HG02623 (cell line): ENCODE data around the gene ECHDC1.
"Not testable (repeated sequence)": the region's sequence is repeated elsewhere in the genome, so short reads cannot be mapped to it uniquely, and the experiment has no call there.

ENCODE experiments used
- ATAC-seq: cut with Tn5 transposase; IDR thresholded peaks from one replicate; pipeline ENCODE4 v1.9.1; 2021; ENCODE audit warnings: moderate library complexity; ENCODE audit not compliant: unreplicated experiment

The ECHDC1 gene

GRCh38 chr6:127342296-127342945 is 988 bp downstream of the ECHDC1 start:
- no peak for ATAC-seq

GRCh38 chr6:127341471-127342202 is 1.8 kb downstream of the ECHDC1 start:
- no peak for ATAC-seq

- ATAC-seq: no peak
Measured at GRCh38 chr6:127340171-127340570, 3.2 kb downstream of the ECHDC1 start.

GRCh38 chr6:127338936-127339335 is 4.5 kb downstream of the ECHDC1 start:
- ATAC-seq: no peak

GRCh38 chr6:127332383-127332961 is 10.9 kb downstream of the ECHDC1 start:
- no peak for ATAC-seq

- not testable (repeated sequence) for ATAC-seq
Measured at GRCh38 chr6:127331256-127331655, 12.2 kb downstream of the ECHDC1 start.

GRCh38 chr6:127328043-127328609 is 15.3 kb downstream of the ECHDC1 start:
- ATAC-seq: no peak

- ATAC-seq: no peak
Measured at GRCh38 chr6:127319686-127320085, 23.7 kb downstream of the ECHDC1 start.

- ATAC-seq: no peak
Measured at GRCh38 chr6:127317388-127318128, 25.9 kb downstream of the ECHDC1 start.

- no peak for ATAC-seq
Measured at GRCh38 chr6:127305741-127306140, 37.7 kb downstream of the ECHDC1 start.

GRCh38 chr6:127303917-127304316 is 39.5 kb downstream of the ECHDC1 start:
- no peak for ATAC-seq

GRCh38 chr6:127302728-127303660 is 40.4 kb downstream of the ECHDC1 start:
- ATAC-seq: peak; percentile 57

- ATAC-seq: no peak
Measured at GRCh38 chr6:127301199-127301700, 42.2 kb downstream of the ECHDC1 start.

- ATAC-seq: no peak
Measured at GRCh38 chr6:127300411-127300810, 43.0 kb downstream of the ECHDC1 start.

- no peak for ATAC-seq
Measured at GRCh38 chr6:127299522-127300240, 43.7 kb downstream of the ECHDC1 start.

- no peak for ATAC-seq
Measured at GRCh38 chr6:127298475-127298874, 44.9 kb downstream of the ECHDC1 start.

GRCh38 chr6:127297502-127298070 is 45.8 kb downstream of the ECHDC1 start:
- no peak for ATAC-seq

- peak; percentile 83 for ATAC-seq
Measured at GRCh38 chr6:127291495-127291894, 51.9 kb downstream of the ECHDC1 start.
